K562 (cell line): ENCODE results near the gene GALNT12. TPM values are rescaled to one million over a fixed set of nuclear protein-coding genes. Genes with fewer than 3 reads are reported as not detected.
A peak's percentile ranks its signal among the peaks of the same experiment; 100 is the strongest.

Experiments
- BRD4 ChIP-seq: fragments of 200-600 bp; sonication (generic); IDR thresholded peaks from 2 replicates; pipeline ENCODE4 v1.6.1; 2017; ENCODE audit warnings: inconsistent platforms
- CREBBP ChIP-seq: IDR thresholded peaks from one replicate; pipeline ENCODE4 v1.6.1; 2012; ENCODE audit warnings: low read depth, mild to moderate bottlenecking, control low read depth, inconsistent platforms, low read length
- GABPA ChIP-seq: fragments of 200-800 bp; sonication (Bioruptor generic); conservative IDR thresholded peaks from 2 replicates; pipeline ENCODE4 v1.6.1; 2016; ENCODE audit warnings: low read depth, missing genetic modification characterization, missing compliant biosample characterization
- HDAC1 ChIP-seq, 2 experiments: fragments of 450-650 bp; IDR thresholded peaks; 2 replicates each; pipeline ENCODE4 v1.6.1; 2016 to 2017; ENCODE audit warnings: inconsistent platforms in 1 of 2, mild to moderate bottlenecking in 1 of 2, moderate library complexity in 1 of 2
- MEIS2 ChIP-seq: fragments of 450-650 bp; IDR thresholded peaks from 2 replicates; pipeline ENCODE4 v1.6.1; 2014; ENCODE audit warnings: mild to moderate bottlenecking; ENCODE audit not compliant: partially characterized antibody
- RBM15 ChIP-seq: fragments of 200-400 bp; formaldehyde crosslinking; IDR thresholded peaks from 2 replicates; pipeline ENCODE4 v1.6.1; 2018; ENCODE audit warnings: mild to moderate bottlenecking, low read length, moderate library complexity; ENCODE audit not compliant: insufficient read depth
- RNF2 ChIP-seq: sonication (generic); IDR thresholded peaks from 2 replicates; pipeline ENCODE4 v1.6.1; 2016
- SMARCB1 ChIP-seq: IDR thresholded peaks from 2 replicates; pipeline ENCODE4 v1.6.1; 2011; ENCODE audit warnings: improper control_type of control experiment, low read depth; ENCODE audit not compliant: insufficient read length
- ZEB2 ChIP-seq: fragments of 450-650 bp; IDR thresholded peaks from 2 replicates; pipeline ENCODE4 v1.6.1; 2016
- ZFX ChIP-seq: sonication (generic); formaldehyde crosslinking; IDR thresholded peaks from 2 replicates; pipeline ENCODE4 v1.8.0; 2022; ENCODE audit warnings: mild to moderate bottlenecking, missing genetic modification reagents, moderate library complexity
- ZNF764 ChIP-seq: fragments of 250-450 bp; sonication (Bioruptor Pico); IDR thresholded peaks from 2 replicates; pipeline ENCODE4 v1.4.0; 2020; ENCODE audit warnings: low read depth, mild to moderate bottlenecking, moderate library complexity
- polyA plus RNA-seq, 8 experiments: library from polyadenylated mRNA; depleted of rRNA in 4 of 8; stranded (reverse) in 5 of 8; unstranded in 3 of 8; fragments of >200 nt; fragmentation: Nextera tagmentation in 2 of 8; fragmentation: Illumina TruSeq in 1 of 8; extraction: Ambion mirVana in 2 of 8; extraction: Trizol in 1 of 8; gene quantifications; 2 replicates each; pipeline versions ENCODE4 v1.2.1 to v1.2.3, GENCODE V29; 2011 to 2014; ENCODE audit warnings: inconsistent platforms in 1 of 8, missing spikeins in 1 of 8
- total RNA-seq, 7 experiments: library from RNA; depleted of rRNA in 6 of 7; stranded (reverse); fragments of >200 nt in 6 of 7; fragmentation: Illumina TruSeq in 2 of 7; extraction: Trizol in 2 of 7; gene quantifications; 2 replicates each; pipeline versions ENCODE4 v1.2.1 to v1.2.3, GENCODE V29; 2011 to 2021; ENCODE audit warnings: low replicate concordance in 1 of 7
- TF ChIP-seq, protein P1 (sequence below), 2 experiments: fragments of 450-650 bp in 1 of 2; sonication (generic) in 1 of 2; formaldehyde crosslinking in 1 of 2; IDR thresholded peaks in 1 of 2; conservative IDR thresholded peaks in 1 of 2; 2 replicates each; pipeline versions ENCODE4 v1.6.1 to v1.8.1; 2016 to 2023; ENCODE audit warnings: mild to moderate bottlenecking in 2 of 2, moderate library complexity in 2 of 2, inconsistent platforms in 1 of 2, missing genetic modification reagents in 1 of 2
- TF ChIP-seq, protein P2 (sequence below), 3 experiments: fragments of 200-800 bp in 1 of 3; fragments of 250-450 bp in 1 of 3; fragments of 450-650 bp in 1 of 3; sonication (Bioruptor Pico) in 1 of 3; sonication (Bioruptor generic) in 1 of 3; formaldehyde crosslinking in 1 of 3; IDR thresholded peaks; 2 replicates each; pipeline versions ENCODE4 v1.6.1 to v1.8.0; 2016 to 2022; ENCODE audit warnings: mild to moderate bottlenecking in 2 of 3, missing genetic modification characterization in 2 of 3, missing compliant biosample characterization in 1 of 3, moderate library complexity in 1 of 3
- TF ChIP-seq, protein P3 (sequence below): sonication (generic); IDR thresholded peaks from 2 replicates; pipeline ENCODE4 v1.6.1; 2016
- TF ChIP-seq, protein P4 (sequence below): fragments of 250-450 bp; sonication (Bioruptor Pico); IDR thresholded peaks from 2 replicates; pipeline ENCODE4 v1.8.0; 2021; ENCODE audit warnings: moderate library complexity, mild to moderate bottlenecking, inconsistent platforms
- TF ChIP-seq, protein P5 (sequence below): fragments of 450-650 bp; formaldehyde crosslinking; IDR thresholded peaks from 2 replicates; pipeline ENCODE4 v1.4.0; 2020; ENCODE audit warnings: mild to moderate bottlenecking, moderate library complexity
- TF ChIP-seq, protein P6 (sequence below): sonication (generic); formaldehyde crosslinking; IDR thresholded peaks from 2 replicates; pipeline ENCODE4 v1.9.0; 2022; ENCODE audit warnings: mild to moderate bottlenecking, missing genetic modification reagents

GALNT12 gene
- total and polyA plus RNA-seq, 9 of the 15 experiments (the other 6 are each of a cell fraction or from before 2014, with no cell fraction given), result 29.7 to 82.9 (median 44.2) TPM

DNA sequence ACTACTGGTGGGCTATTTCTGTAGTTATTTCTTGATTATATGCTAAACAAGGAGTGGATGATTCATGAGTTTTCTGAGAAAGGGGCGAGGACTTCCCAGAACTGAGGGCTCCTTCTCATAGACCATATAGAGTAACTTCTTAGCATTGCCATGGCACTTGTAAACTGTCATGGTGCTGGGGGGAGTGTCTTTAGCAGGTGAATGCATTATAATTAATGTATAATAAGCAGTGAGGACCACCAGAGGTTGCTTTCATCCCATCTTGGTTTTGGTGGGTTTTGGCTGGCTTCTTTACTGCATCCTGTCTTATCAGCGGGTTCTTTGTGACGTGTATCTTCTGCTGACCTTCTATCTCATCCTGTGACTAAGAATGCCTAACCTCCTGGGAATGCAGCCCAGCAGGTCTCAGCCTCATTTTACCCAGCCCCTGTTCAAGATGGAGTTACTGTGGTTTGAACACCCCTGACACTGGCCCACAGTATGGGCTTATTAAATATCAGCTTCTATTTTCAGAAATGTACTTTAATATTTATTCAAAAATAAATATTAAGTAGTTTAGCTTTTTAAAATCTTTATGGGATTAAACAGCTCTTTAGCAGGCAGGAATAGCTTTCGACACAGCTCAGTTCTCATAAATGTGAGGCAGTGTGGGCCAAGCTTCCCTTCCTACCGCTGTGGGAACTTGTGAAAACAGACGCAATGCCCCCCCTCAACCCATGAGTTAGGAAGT lies 44.4 kb downstream of the GALNT12 start (continued):
- TF ChIP-seq, protein P1, sequence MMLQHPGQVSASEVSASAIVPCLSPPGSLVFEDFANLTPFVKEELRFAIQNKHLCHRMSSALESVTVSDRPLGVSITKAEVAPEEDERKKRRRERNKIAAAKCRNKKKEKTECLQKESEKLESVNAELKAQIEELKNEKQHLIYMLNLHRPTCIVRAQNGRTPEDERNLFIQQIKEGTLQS (IDR thresholded peaks at IDR 0.05), result peak; percentile 87; the same call in 1 of the 2 replicates
- TF ChIP-seq, protein P1 (CRISPR knock-in tag; conservative IDR thresholded peaks at IDR 0.05), result no peak
- TF ChIP-seq RNF2 (peak; percentile 27; the same call in 1 of the 2 replicates), ZNF764 (CRISPR knock-in tag) (peak; percentile 19; the same call in 1 of the 2 replicates), HDAC1 (IDR thresholded peaks at IDR 0.05) (no peak; a peak in 1 of 4 replicates), GABPA (tag) (peak; percentile 58), ZFX (no peak), BRD4 (peak; percentile 57; the same call in 1 of the 2 replicates), CREBBP (no peak), RBM15 (no peak), MEIS2 (peak; percentile 72), ZEB2 (no peak), SMARCB1 (no peak)
- TF ChIP-seq, protein P2, sequence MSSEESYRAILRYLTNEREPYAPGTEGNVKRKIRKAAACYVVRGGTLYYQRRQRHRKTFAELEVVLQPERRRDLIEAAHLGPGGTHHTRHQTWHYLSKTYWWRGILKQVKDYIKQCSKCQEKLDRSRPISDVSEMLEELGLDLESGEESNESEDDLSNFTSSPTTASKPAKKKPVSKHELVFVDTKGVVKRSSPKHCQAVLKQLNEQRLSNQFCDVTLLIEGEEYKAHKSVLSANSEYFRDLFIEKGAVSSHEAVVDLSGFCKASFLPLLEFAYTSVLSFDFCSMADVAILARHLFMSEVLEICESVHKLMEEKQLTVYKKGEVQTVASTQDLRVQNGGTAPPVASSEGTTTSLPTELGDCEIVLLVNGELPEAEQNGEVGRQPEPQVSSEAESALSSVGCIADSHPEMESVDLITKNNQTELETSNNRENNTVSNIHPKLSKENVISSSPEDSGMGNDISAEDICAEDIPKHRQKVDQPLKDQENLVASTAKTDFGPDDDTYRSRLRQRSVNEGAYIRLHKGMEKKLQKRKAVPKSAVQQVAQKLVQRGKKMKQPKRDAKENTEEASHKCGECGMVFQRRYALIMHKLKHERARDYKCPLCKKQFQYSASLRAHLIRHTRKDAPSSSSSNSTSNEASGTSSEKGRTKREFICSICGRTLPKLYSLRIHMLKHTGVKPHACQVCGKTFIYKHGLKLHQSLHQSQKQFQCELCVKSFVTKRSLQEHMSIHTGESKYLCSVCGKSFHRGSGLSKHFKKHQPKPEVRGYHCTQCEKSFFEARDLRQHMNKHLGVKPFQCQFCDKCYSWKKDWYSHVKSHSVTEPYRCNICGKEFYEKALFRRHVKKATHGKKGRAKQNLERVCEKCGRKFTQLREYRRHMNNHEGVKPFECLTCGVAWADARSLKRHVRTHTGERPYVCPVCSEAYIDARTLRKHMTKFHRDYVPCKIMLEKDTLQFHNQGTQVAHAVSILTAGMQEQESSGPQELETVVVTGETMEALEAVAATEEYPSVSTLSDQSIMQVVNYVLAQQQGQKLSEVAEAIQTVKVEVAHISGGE (CRISPR knock-in tag; IDR thresholded peaks at IDR 0.05), result peak in 1 of 3 experiments; percentile 88; a peak in 2 of 6 replicates
- TF ChIP-seq, protein P3, sequence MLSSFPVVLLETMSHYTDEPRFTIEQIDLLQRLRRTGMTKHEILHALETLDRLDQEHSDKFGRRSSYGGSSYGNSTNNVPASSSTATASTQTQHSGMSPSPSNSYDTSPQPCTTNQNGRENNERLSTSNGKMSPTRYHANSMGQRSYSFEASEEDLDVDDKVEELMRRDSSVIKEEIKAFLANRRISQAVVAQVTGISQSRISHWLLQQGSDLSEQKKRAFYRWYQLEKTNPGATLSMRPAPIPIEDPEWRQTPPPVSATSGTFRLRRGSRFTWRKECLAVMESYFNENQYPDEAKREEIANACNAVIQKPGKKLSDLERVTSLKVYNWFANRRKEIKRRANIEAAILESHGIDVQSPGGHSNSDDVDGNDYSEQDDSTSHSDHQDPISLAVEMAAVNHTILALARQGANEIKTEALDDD, result no peak; the same call in 1 of the 2 replicates
- TF ChIP-seq, protein P4, sequence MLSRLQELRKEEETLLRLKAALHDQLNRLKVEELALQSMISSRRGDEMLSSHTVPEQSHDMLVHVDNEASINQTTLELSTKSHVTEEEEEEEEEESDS (CRISPR knock-in tag), result peak; percentile 60; the same call in 1 of the 2 replicates
- TF ChIP-seq, protein P5, sequence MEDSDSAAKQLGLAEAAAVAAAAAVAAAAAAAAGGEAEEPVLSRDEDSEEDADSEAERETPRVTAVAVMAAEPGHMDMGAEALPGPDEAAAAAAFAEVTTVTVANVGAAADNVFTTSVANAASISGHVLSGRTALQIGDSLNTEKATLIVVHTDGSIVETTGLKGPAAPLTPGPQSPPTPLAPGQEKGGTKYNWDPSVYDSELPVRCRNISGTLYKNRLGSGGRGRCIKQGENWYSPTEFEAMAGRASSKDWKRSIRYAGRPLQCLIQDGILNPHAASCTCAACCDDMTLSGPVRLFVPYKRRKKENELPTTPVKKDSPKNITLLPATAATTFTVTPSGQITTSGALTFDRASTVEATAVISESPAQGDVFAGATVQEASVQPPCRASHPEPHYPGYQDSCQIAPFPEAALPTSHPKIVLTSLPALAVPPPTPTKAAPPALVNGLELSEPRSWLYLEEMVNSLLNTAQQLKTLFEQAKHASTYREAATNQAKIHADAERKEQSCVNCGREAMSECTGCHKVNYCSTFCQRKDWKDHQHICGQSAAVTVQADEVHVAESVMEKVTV (CRISPR knock-in tag), result peak; percentile 36; the same call in 1 of the 2 replicates
- TF ChIP-seq, protein P6, sequence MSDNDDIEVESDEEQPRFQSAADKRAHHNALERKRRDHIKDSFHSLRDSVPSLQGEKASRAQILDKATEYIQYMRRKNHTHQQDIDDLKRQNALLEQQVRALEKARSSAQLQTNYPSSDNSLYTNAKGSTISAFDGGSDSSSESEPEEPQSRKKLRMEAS (CRISPR knock-in tag), result no peak
